Measurements from ENCODE around the gene CHST11.

Gene CHST11

GRCh38 chr12:104467346-104467837 lies 10.6 kb downstream of the CHST11 start:
- no peak overlapping the region for H3K4me3 ChIP-seq (ENCODE audit: low read depth, low read length)
- no peak for TF ChIP-seq CTCF (IDR thresholded peaks at IDR 0.05; ENCODE audit: low read depth, low read length)

GRCh38 chr12:104468371-104468770 lies 11.6 kb downstream of the CHST11 start:
- no peak overlapping the region for H3K4me3 ChIP-seq (ENCODE audit: low read depth, low read length)
- in situ Hi-C loops (cut with HindIII; ENCODE audit: low sequenced_read_pairs), result no loop called here
- TF ChIP-seq CTCF (IDR thresholded peaks at IDR 0.05; ENCODE audit: low read depth, low read length), result no peak
- DNase-seq (ENCODE audit: low read depth, low spot score), result no peak

More at GRCh38 chr12:104467346-104467837, 10.6 kb downstream of the CHST11 start:
- no peak for DNase-seq (ENCODE audit: low read depth, low spot score)
- in situ Hi-C loops (cut with HindIII; ENCODE audit: low sequenced_read_pairs), result no loop called here

- no peak overlapping the region for H3K4me3 ChIP-seq (ENCODE audit: low read depth, low read length)
- no peak for DNase-seq (ENCODE audit: low read depth, low spot score)
- no peak for TF ChIP-seq CTCF (IDR thresholded peaks at IDR 0.05; ENCODE audit: low read depth, low read length)
- in situ Hi-C loops (cut with HindIII; ENCODE audit: low sequenced_read_pairs), result no loop called here
Measured at GRCh38 chr12:104469066-104469465, 12.3 kb downstream of the CHST11 start.

- H3K4me3 ChIP-seq (ENCODE audit: low read depth, low read length), result no peak overlapping the region
- TF ChIP-seq CTCF (IDR thresholded peaks at IDR 0.05; ENCODE audit: low read depth, low read length), result no peak
- in situ Hi-C loops (cut with HindIII; ENCODE audit: low sequenced_read_pairs), result no loop called here
- no peak for DNase-seq (ENCODE audit: low read depth, low spot score)
Measured at GRCh38 chr12:104469523-104469922, 12.8 kb downstream of the CHST11 start.

GRCh38 chr12:104470521-104470920 lies 13.8 kb downstream of the CHST11 start:
- in situ Hi-C loops (cut with HindIII; ENCODE audit: low sequenced_read_pairs), result no loop called here
- no peak for TF ChIP-seq CTCF (IDR thresholded peaks at IDR 0.05; ENCODE audit: low read depth, low read length)
- H3K4me3 ChIP-seq (ENCODE audit: low read depth, low read length), result no peak overlapping the region
- DNase-seq (ENCODE audit: low read depth, low spot score), result no peak

- TF ChIP-seq CTCF (IDR thresholded peaks at IDR 0.05; ENCODE audit: low read depth, low read length), result no peak
- DNase-seq (ENCODE audit: low read depth, low spot score), result no peak
- H3K4me3 ChIP-seq (ENCODE audit: low read depth, low read length), result no peak overlapping the region
- in situ Hi-C loops (cut with HindIII; ENCODE audit: low sequenced_read_pairs), result no loop called here
Measured at GRCh38 chr12:104471336-104471735, 14.6 kb downstream of the CHST11 start.

GRCh38 chr12:104472748-104473147 lies 16.0 kb downstream of the CHST11 start:
- no peak overlapping the region for H3K4me3 ChIP-seq (ENCODE audit: low read depth, low read length)
- no peak for TF ChIP-seq CTCF (IDR thresholded peaks at IDR 0.05; ENCODE audit: low read depth, low read length)
- in situ Hi-C loops (cut with HindIII; ENCODE audit: low sequenced_read_pairs), result no loop called here
- no peak for DNase-seq (ENCODE audit: low read depth, low spot score)

All from astrocyte of the spinal cord (primary cell).